Hepatocyte (in vitro differentiated cells): ENCODE results near the gene EME2. TPM values are rescaled to one million over a fixed set of nuclear protein-coding genes. Genes with fewer than 3 reads are reported as not detected.

Source experiments
- DNase-seq: peaks from one replicate; pipeline ENCODE4 v3.0.0-alpha.2; 2016; ENCODE audit warnings: low spot score
- H2AFZ ChIP-seq: fragments of 200-600 bp; sonication (generic); 2 replicates; pipeline ENCODE4 v1.6.0; 2016; ENCODE audit warnings: antibody characterized with exemption, mild to moderate bottlenecking
- H3K27ac ChIP-seq: fragments of 200-600 bp; sonication (generic); 2 replicates; pipeline ENCODE4 v1.5.1; 2016; ENCODE audit warnings: mild to moderate bottlenecking
- H3K27me3 ChIP-seq: fragments of 200-600 bp; sonication (generic); 2 replicates; pipeline ENCODE4 v1.6.1; 2016
- H3K36me3 ChIP-seq: fragments of 200-600 bp; sonication (generic); replicated peaks from 2 replicates; pipeline ENCODE4 v1.5.1; 2016; ENCODE audit warnings: low read depth; ENCODE audit not compliant: insufficient read depth
- H3K4me1 ChIP-seq: fragments of 200-600 bp; sonication (generic); 2 replicates; pipeline ENCODE4 v1.5.1; 2016; ENCODE audit warnings: mild to moderate bottlenecking, moderate library complexity; ENCODE audit not compliant: insufficient read depth
- H3K4me2 ChIP-seq: fragments of 200-600 bp; sonication (generic); 2 replicates; pipeline ENCODE4 v1.6.0; 2016
- H3K4me3 ChIP-seq: fragments of 200-600 bp; sonication (generic); 2 replicates; pipeline ENCODE4 v1.5.1; 2016; ENCODE audit warnings: mild to moderate bottlenecking
- H3K79me2 ChIP-seq: fragments of 200-600 bp; sonication (generic); 2 replicates; pipeline ENCODE4 v1.6.0; 2017; ENCODE audit warnings: mild to moderate bottlenecking
- H3K9me2 ChIP-seq: fragments of 200-600 bp; sonication (generic); replicated peaks from 2 replicates; pipeline ENCODE4 v1.6.0; 2017; ENCODE audit warnings: mild to moderate bottlenecking; ENCODE audit not compliant: insufficient read depth
- H3K9me3 ChIP-seq: fragments of 200-600 bp; sonication (generic); 2 replicates; pipeline ENCODE4 v1.5.1; 2016; ENCODE audit warnings: low read depth, mild to moderate bottlenecking
- H4K20me1 ChIP-seq: fragments of 200-600 bp; sonication (generic); 2 replicates; pipeline ENCODE4 v1.6.0; 2016; ENCODE audit warnings: mild to moderate bottlenecking; ENCODE audit not compliant: insufficient read depth, poor library complexity, severe bottlenecking
- CTCF ChIP-seq: fragments of 200-600 bp; sonication (generic); IDR thresholded peaks from 2 replicates; pipeline ENCODE4 v1.5.1; 2016; ENCODE audit warnings: antibody characterized with exemption, mild to moderate bottlenecking; ENCODE audit not compliant: poor library complexity
- EZH2 ChIP-seq: fragments of 200-600 bp; sonication (generic); IDR thresholded peaks from 2 replicates; pipeline ENCODE4 v1.6.1; 2016; ENCODE audit warnings: antibody characterized with exemption, mild to moderate bottlenecking, borderline replicate concordance
- EZH2phosphoT487 ChIP-seq: fragments of 200-600 bp; sonication (generic); IDR thresholded peaks from one replicate; pipeline ENCODE4 v1.6.1; 2018; ENCODE audit warnings: antibody characterized with exemption, mild to moderate bottlenecking, low read depth, moderate library complexity; ENCODE audit not compliant: unreplicated experiment, severe bottlenecking
- WGBS: methylation state at CpG from one replicate; pipeline ENCODE4 v1.1.6; 2016; ENCODE audit warnings: low lambda C conversion rate; ENCODE audit errors: missing lambda C conversion rate; 5-methylcytosine and 5-hydroxymethylcytosine counted together
- polyA plus RNA-seq: library from polyadenylated mRNA; unstranded; fragments of >200 nt; fragmentation: Nextera tagmentation; extraction: Ambion mirVana; gene quantifications from 2 replicates; pipeline ENCODE4 v1.2.1, GENCODE V29; 2016
- total RNA-seq: library from RNA; depleted of rRNA; stranded (reverse); fragments of >200 nt; gene quantifications from 2 replicates; pipeline ENCODE4 v1.2.3, GENCODE V29; 2014

The EME2 gene
- total and polyA plus RNA-seq, 2 experiments from 2014 or later, result 17.7 to 20.8 TPM

GRCh38 chr16:1820096-1820945 is 47.7 kb downstream of the EME2 start:
- Histone ChIP-seq H2AFZ (no peak overlapping the region), H3K4me1 (peaks cover under 1% of the 10 kb centered on the region), H3K4me2 (no peak overlapping the region), H3K36me3 (no peaks in the 10 kb centered on the region), H3K79me2 (peaks cover 27% of the 10 kb centered on the region), H3K9me2 (no peaks in the 10 kb centered on the region), H4K20me1 (no peaks in the 10 kb centered on the region), H3K27ac (no peak overlapping the region), H3K9me3 (no peaks in the 10 kb centered on the region), H3K27me3 (no peaks in the 10 kb centered on the region), H3K4me3 (no peak overlapping the region)
- no peak for DNase-seq
- 95% methylated on average over 25 of the region's 25 CpGs for WGBS
- TF ChIP-seq EZH2phosphoT487, result no peak
- no peak for TF ChIP-seq EZH2
- TF ChIP-seq CTCF, result no peak

DNA sequence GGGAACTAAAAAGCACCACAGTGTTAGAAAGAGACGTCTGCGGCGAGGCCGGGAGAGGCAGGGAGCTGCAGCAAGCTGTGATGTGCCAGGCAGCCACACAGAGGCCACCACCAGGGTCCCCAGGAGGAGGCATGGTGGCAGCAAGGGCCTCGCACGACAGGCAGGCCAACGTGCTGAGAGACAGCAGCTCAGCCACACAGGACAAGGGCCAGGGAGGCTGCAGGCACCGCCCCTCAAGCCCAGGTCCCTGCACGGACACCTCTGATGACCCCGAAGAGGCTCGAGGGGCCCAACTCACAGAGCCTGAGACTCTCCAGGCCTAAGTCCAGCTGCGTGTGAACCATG is 48.3 kb downstream of the EME2 start:
- Histone ChIP-seq H3K4me1 (peaks cover 5% of the 10 kb centered on the region), H3K27me3 (no peaks in the 10 kb centered on the region), H4K20me1 (no peaks in the 10 kb centered on the region), H3K79me2 (peaks cover 32% of the 10 kb centered on the region), H3K27ac (no peak overlapping the region), H3K4me2 (no peak overlapping the region), H3K9me2 (no peaks in the 10 kb centered on the region), H3K9me3 (no peaks in the 10 kb centered on the region), H3K36me3 (no peaks in the 10 kb centered on the region), H2AFZ (no peak overlapping the region), H3K4me3 (no peak overlapping the region)
- TF ChIP-seq EZH2 (no peak), CTCF (no peak), EZH2phosphoT487 (no peak)
- WGBS, result 99% methylated on average over 12 of the region's 12 CpGs
- no peak for DNase-seq

- no peaks in the 10 kb centered on the region for H3K36me3 ChIP-seq
- no peaks in the 10 kb centered on the region for H4K20me1 ChIP-seq
- no peak for TF ChIP-seq EZH2phosphoT487
- TF ChIP-seq EZH2, result no peak
- TF ChIP-seq CTCF, result no peak
- no peak overlapping the region for H3K4me3 ChIP-seq
- no peak overlapping the region for H2AFZ ChIP-seq
- DNase-seq, result no peak
- H3K4me1 ChIP-seq, result peaks cover 5% of the 10 kb centered on the region
- WGBS, result 97% methylated on average over 24 of the region's 24 CpGs
- no peaks in the 10 kb centered on the region for H3K9me3 ChIP-seq
- H3K27me3 ChIP-seq, result no peaks in the 10 kb centered on the region
- no peaks in the 10 kb centered on the region for H3K9me2 ChIP-seq
- no peak overlapping the region for H3K27ac ChIP-seq
- peaks cover 32% of the 10 kb centered on the region for H3K79me2 ChIP-seq
- no peak overlapping the region for H3K4me2 ChIP-seq
Measured at GRCh38 chr16:1821861-1822611, 49.4 kb downstream of the EME2 start.
